GM20000 (cell line): ENCODE measurements around the gene TMEM144.

Source experiments
- DNase-seq: peaks from one replicate; pipeline ENCODE4 v3.0.0; 2012; ENCODE audit warnings: low spot score
- TF ChIP-seq, protein P1 (sequence below): IDR thresholded peaks from 2 replicates; pipeline ENCODE4 v1.5.1; 2012; ENCODE audit warnings: mild to moderate bottlenecking, control low read depth; ENCODE audit errors: extremely low read depth, missing control alignments

TMEM144 gene

DNA sequence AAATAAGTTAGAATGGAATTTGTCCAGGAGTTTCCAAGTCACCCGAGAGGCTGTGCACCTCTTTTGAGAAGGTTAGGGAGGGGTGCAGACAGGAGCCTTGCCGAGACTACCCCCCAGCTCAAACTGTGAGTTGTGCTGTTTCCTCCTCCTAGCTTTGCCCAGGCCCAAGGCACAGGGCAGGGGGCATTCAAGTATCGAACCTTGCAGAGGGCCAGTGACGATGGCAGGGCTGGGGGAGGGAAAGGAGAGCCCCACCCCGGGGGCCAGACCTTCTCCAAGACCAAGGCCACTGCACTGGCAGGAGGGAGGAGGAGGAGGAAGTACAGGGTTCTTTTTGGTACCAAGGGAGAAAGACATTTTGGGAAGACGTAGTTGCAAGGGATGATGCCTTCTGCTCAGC lies 80.6 kb downstream of the TMEM144 start:
- no peak for DNase-seq

DNA sequence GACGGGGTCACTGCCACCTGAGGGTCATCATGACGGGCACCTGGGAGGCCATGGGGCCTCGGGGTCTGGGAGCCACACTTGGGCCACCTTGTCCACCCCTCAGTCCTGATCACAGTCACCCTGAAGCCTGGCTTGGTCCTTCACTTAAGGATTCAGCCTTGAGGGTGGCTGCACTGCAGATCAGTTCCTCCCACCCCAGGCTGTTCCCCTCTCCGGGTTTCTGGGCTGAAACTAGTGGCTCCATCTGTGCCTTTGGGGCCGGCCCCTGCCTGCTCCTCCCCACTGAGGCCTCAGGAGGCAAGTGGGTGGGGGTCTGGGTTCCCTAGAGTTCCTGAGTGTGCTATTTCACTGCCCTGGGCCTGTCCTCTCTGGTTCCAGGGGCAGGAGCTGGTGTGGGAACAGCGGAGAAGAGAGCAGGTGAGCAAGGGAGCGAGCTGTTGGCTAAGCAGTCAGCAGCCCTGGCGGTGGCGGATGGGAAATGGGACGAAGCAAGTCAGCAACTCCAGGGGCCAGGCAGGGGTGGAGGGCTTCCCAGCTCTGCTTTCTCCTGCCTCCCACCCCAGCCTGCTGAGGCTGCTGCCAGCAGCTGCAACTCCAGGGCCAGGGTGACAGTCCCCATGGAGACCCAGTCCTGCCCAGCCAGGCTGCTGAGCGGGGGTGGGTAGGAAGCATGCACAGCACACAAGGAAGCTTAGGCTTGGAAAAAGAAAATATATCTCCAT lies 81.2 kb downstream of the TMEM144 start:
- DNase-seq = no peak

More for the DNA sequence above, 80.6 kb downstream of the TMEM144 start:
- TF ChIP-seq, protein P1, sequence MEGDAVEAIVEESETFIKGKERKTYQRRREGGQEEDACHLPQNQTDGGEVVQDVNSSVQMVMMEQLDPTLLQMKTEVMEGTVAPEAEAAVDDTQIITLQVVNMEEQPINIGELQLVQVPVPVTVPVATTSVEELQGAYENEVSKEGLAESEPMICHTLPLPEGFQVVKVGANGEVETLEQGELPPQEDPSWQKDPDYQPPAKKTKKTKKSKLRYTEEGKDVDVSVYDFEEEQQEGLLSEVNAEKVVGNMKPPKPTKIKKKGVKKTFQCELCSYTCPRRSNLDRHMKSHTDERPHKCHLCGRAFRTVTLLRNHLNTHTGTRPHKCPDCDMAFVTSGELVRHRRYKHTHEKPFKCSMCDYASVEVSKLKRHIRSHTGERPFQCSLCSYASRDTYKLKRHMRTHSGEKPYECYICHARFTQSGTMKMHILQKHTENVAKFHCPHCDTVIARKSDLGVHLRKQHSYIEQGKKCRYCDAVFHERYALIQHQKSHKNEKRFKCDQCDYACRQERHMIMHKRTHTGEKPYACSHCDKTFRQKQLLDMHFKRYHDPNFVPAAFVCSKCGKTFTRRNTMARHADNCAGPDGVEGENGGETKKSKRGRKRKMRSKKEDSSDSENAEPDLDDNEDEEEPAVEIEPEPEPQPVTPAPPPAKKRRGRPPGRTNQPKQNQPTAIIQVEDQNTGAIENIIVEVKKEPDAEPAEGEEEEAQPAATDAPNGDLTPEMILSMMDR = no peak

DNA sequence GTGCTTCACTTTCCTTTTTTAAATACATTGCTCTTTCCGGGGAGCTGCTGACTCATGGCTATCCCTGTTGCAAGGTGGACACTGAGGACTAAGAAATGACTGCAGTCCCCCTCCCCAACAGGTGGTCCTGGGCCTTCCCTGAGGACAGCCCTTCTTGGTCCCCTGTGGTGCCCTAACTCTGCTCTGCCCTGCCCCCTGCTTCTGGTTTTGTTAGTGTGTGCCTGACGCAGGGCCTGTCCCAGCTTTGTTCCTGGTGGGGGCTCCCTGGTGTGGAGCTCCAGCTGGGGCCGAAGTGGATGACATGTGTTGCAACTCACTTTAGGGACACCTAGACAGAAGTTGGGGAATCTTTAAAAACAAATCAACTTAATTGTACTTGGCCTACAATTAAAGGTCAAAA lies 81.9 kb downstream of the TMEM144 start:
- TF ChIP-seq, protein P1 = no peak
- DNase-seq = no peak

More for the DNA sequence above, 81.2 kb downstream of the TMEM144 start:
- TF ChIP-seq, protein P1 = no peak

DNA sequence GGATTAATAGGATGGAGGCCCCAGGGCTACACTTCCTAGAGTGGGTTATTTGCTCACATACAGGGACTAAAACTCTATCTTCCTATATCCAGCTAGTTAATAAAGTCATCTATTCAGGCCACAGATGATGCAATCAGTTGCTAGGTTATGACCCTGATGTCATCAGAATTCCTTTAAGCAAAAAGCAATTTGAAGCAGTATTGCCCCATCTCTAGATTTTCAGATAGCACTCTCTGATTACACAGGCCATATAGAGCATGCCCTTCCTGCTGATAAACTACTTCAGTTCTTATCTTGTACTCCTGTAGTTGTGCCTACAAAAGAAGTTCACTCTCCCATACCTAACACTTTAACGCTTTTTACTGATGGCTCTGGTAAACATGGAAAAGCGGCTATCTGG lies 84.8 kb downstream of the TMEM144 start:
- TF ChIP-seq, protein P1 = no peak
- no peak for DNase-seq

DNA sequence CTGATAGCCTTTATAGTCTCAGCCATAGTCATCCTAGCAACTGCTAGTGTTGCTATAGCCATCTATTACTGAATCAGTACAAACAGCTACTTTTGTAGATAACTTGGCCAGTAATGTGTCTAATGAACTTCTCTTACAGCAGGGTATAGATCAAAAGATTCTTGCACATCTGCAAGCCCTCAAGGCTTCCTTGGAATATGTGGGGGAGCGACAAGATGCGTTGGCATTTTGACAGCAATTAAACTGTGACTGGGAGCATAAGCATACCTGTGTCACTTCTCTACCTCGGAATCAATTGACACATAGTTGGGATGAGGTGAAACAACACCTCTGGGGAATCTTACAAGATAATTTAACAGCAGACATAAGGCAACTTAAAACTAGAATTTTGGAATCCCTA lies 87.6 kb downstream of the TMEM144 start:
- DNase-seq = no peak
- TF ChIP-seq, protein P1 = no peak

DNA sequence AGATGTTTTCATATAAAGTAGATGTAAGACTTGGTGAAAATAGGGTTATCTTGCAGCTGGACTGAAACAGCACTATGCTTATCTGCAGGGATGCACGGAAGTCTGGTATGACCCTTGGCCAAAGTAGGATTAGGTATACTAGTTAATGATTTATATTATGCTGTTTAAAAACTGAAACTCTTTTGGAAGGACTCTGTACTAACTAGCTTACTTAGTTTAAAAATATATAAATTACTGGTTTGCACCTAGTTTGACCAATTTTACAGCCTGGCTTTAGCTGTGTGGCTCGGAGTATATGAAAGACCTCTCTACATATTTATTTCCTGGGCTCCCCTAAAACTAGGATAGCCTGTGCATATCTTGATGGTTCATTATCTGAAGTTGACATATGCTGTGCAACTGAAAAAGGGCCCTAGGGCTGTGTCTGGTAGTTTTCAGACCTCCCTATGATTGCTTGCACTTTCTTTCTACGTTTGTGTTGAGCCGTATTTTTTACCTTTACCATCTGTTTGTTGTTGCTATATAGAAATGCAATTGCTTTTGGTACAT lies 89.2 kb downstream of the TMEM144 start:
- DNase-seq = no peak
- TF ChIP-seq, protein P1 = no peak

DNA sequence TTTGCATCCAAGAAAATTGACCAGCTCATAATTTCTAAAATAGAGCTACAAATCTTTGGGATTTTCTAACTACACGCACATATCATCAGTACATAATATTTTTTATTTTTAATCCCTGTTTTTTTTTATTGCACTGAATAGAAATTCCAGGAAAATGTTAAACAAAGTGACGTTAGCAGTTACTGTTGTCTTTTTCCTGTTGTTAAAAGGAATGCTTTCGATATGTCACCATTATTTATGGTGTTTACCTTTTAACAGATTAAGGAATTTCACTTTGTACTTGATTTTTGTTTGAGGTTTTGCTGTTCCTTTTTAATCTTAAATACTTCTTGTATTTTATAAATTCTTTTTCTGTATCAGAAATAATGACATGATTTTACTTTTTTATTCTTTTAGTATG lies 89.7 kb downstream of the TMEM144 start:
- no peak for DNase-seq
- TF ChIP-seq, protein P1 = no peak
